H1 (cell line): ENCODE data around the gene OLFML2B. TPM values are rescaled to one million over a fixed set of nuclear protein-coding genes. Genes with fewer than 3 reads are reported as not detected.

Experiments used
- CTCF ChIA-PET: fragments of 300-600 bp; sonication (Branson Sonifier 250); formaldehyde crosslinking; loops from one replicate; lab custom pipeline; 2021; ENCODE audit not compliant: partially characterized antibody; lab: Charles Lee
- POLR2A ChIA-PET: fragments of 300-600 bp; sonication (Branson Sonifier 250); formaldehyde crosslinking; loops from one replicate; lab custom pipeline; 2021; ENCODE audit warnings: inconsistent platforms; ENCODE audit not compliant: partially characterized antibody; lab: Charles Lee
- DNase-seq, 2 experiments: peaks; one replicate each; pipeline versions ENCODE4 v3.0.0 to v3.0.0-alpha.2; 2010 to 2022; ENCODE audit warnings: low spot score in 2 of 2, low read depth in 1 of 2, mixed read lengths in 1 of 2
- FAIRE-seq: peaks from 2 replicates; lab custom pipeline; 2011; peaks lifted over from hg19 to GRCh38; lab: Jason Lieb, UNC
- H2AFZ ChIP-seq: 2 replicates; pipeline ENCODE4 v1.8.1; 2012; ENCODE audit warnings: low read length, inconsistent platforms
- H2AK5ac ChIP-seq: 2 replicates; pipeline ENCODE4 v1.6.1; 2013; ENCODE audit warnings: low read depth, low read length
- H2BK120ac ChIP-seq: replicated peaks from 2 replicates; pipeline ENCODE3; 2013; ENCODE audit warnings: low read depth, low read length, inconsistent platforms
- H2BK12ac ChIP-seq: 2 replicates; pipeline ENCODE4 v1.6.1; 2013; ENCODE audit warnings: low read depth, low read length
- H2BK15ac ChIP-seq: 2 replicates; pipeline ENCODE4 v1.6.1; 2013; ENCODE audit warnings: low read length
- H2BK20ac ChIP-seq: 2 replicates; pipeline ENCODE4 v1.6.1; 2013; ENCODE audit warnings: low read length
- H2BK5ac ChIP-seq: 2 replicates; pipeline ENCODE4 v1.6.1; 2013; ENCODE audit warnings: low read depth, low read length
- H3K14ac ChIP-seq: 2 replicates; pipeline ENCODE4 v1.6.1; 2013; ENCODE audit warnings: inconsistent platforms; ENCODE audit not compliant: insufficient read length
- H3K18ac ChIP-seq: 2 replicates; pipeline ENCODE4 v1.6.1; 2013; ENCODE audit warnings: low read length; ENCODE audit errors: extremely low read depth
- H3K23ac ChIP-seq: 2 replicates; pipeline ENCODE4 v1.6.1; 2013; ENCODE audit warnings: inconsistent platforms; ENCODE audit not compliant: insufficient read length
- H3K23me2 ChIP-seq: 2 replicates; pipeline ENCODE4 v1.6.1; 2013; ENCODE audit warnings: low read depth, low read length
- H3K27ac ChIP-seq: 2 replicates; pipeline ENCODE4 v1.6.1; 2011; ENCODE audit warnings: low read depth, low read length, inconsistent platforms
- H3K27me3 ChIP-seq, 4 experiments: replicated peaks in 1 of 4; 1 replicate in 1 of 4; 2 replicates in 3 of 4; pipeline versions ENCODE4 v1.6.1 to v1.8.1; 2011 to 2013; ENCODE audit warnings: low read length in 3 of 4, mild to moderate bottlenecking in 3 of 4, inconsistent platforms in 2 of 4, mixed read lengths in 2 of 4, moderate library complexity in 1 of 4; ENCODE audit not compliant: control insufficient read depth in 3 of 4, insufficient read depth in 3 of 4; ENCODE audit errors: extremely low read depth in 1 of 4
- H3K36me3 ChIP-seq, 4 experiments: 2 replicates each; pipeline versions ENCODE4 v1.6.1 to v1.8.1; 2011 to 2013; ENCODE audit warnings: mild to moderate bottlenecking in 4 of 4, low read length in 3 of 4, moderate library complexity in 2 of 4, control low read depth in 1 of 4, inconsistent platforms in 1 of 4; ENCODE audit not compliant: insufficient read depth in 4 of 4, control insufficient read depth in 2 of 4
- H3K4ac ChIP-seq: replicated peaks from 2 replicates; pipeline ENCODE3; 2013; ENCODE audit warnings: low read length, low read depth, mixed read lengths, inconsistent platforms; ENCODE audit not compliant: insufficient read length
- H3K4me1 ChIP-seq, 4 experiments: replicated peaks in 1 of 4; 1 replicate in 1 of 4; 2 replicates in 3 of 4; pipeline versions ENCODE4 v1.6.1 to v1.8.1; 2011 to 2013; ENCODE audit warnings: low read length in 3 of 4, inconsistent platforms in 2 of 4, mixed read lengths in 1 of 4; ENCODE audit not compliant: insufficient read depth in 4 of 4, control insufficient read depth in 3 of 4
- H3K4me2 ChIP-seq, 2 experiments: 2 replicates each; pipeline versions ENCODE4 v1.6.1 to v1.8.1; 2011 to 2013; ENCODE audit warnings: low read depth in 2 of 2, low read length in 2 of 2, control low read depth in 1 of 2, inconsistent platforms in 1 of 2, mild to moderate bottlenecking in 1 of 2; ENCODE audit not compliant: insufficient read depth in 1 of 2
- H3K4me3 ChIP-seq, 4 experiments: fragments of 200-600, 300-600 bp in 1 of 4; sonication (generic), shearing (Covaris generic), sonication (Bioruptor Twin) in 1 of 4; 2 replicates each; pipeline versions ENCODE4 v1.5.1 to v1.8.1; 2011 to 2016; ENCODE audit warnings: low read length in 4 of 4, low read depth in 3 of 4, control low read depth in 2 of 4, inconsistent platforms in 2 of 4, mild to moderate bottlenecking in 2 of 4, mixed read lengths in 1 of 4, moderate library complexity in 1 of 4; ENCODE audit not compliant: insufficient read depth in 2 of 4; ENCODE audit errors: extremely low read depth in 1 of 4
- H3K56ac ChIP-seq: replicated peaks from 2 replicates; pipeline ENCODE3; 2013; ENCODE audit warnings: low read depth, mild to moderate bottlenecking, mixed read lengths, low read length, inconsistent platforms; ENCODE audit not compliant: insufficient read length
- H3K79me1 ChIP-seq: 2 replicates; pipeline ENCODE4 v1.6.1; 2013; ENCODE audit warnings: low read depth, low read length, control low read depth
- H3K79me2 ChIP-seq, 2 experiments: 2 replicates each; pipeline versions ENCODE4 v1.6.1 to v1.8.1; 2012 to 2013; ENCODE audit warnings: low read length in 2 of 2, mild to moderate bottlenecking in 2 of 2, inconsistent platforms in 1 of 2; ENCODE audit not compliant: insufficient read depth in 2 of 2, control insufficient read depth in 1 of 2
- H3K9ac ChIP-seq, 4 experiments: replicated peaks in 1 of 4; 1 replicate in 1 of 4; 2 replicates in 3 of 4; pipeline versions ENCODE4 v1.6.1 to v1.8.1; 2011 to 2013; ENCODE audit warnings: low read depth in 3 of 4, low read length in 3 of 4, control low read depth in 2 of 4, mild to moderate bottlenecking in 2 of 4, moderate library complexity in 2 of 4, inconsistent platforms in 1 of 4; ENCODE audit errors: extremely low read depth in 1 of 4
- H3K9me3 ChIP-seq, 2 experiments: 2 replicates each; pipeline versions ENCODE4 v1.6.1 to v1.8.1; 2012 to 2013; ENCODE audit warnings: mild to moderate bottlenecking in 2 of 2, moderate library complexity in 2 of 2, control low read depth in 1 of 2, inconsistent platforms in 1 of 2, low read depth in 1 of 2, low read length in 1 of 2, mixed read lengths in 1 of 2; ENCODE audit not compliant: insufficient read depth in 2 of 2
- H4K20me1 ChIP-seq, 2 experiments: replicated peaks in 1 of 2; 2 replicates each; pipeline versions ENCODE3 to v1.8.1; 2011 to 2013; ENCODE audit warnings: inconsistent platforms in 2 of 2, low read length in 2 of 2, mild to moderate bottlenecking in 1 of 2; ENCODE audit not compliant: insufficient read depth in 2 of 2, control insufficient read depth in 1 of 2
- H4K5ac ChIP-seq: 2 replicates; pipeline ENCODE4 v1.6.1; 2013; ENCODE audit warnings: low read length, low read depth, mixed read lengths, inconsistent platforms; ENCODE audit not compliant: insufficient read length
- H4K8ac ChIP-seq: 2 replicates; pipeline ENCODE4 v1.8.0; 2013; ENCODE audit warnings: mild to moderate bottlenecking, moderate library complexity, low read length, inconsistent platforms; ENCODE audit not compliant: insufficient read depth; ENCODE audit errors: extremely low read depth
- H4K91ac ChIP-seq: replicated peaks from 2 replicates; pipeline ENCODE3; 2013; ENCODE audit warnings: low read length, mixed read lengths, inconsistent platforms; ENCODE audit not compliant: insufficient read length
- ASH2L ChIP-seq: fragments of 200-600, 300-600 bp; sonication (generic); IDR thresholded peaks from one replicate; pipeline ENCODE4 v1.7.1; 2017; ENCODE audit warnings: low read length
- BCL11A ChIP-seq, 2 experiments: IDR thresholded peaks; one replicate each; pipeline ENCODE4 v1.6.1; 2011; ENCODE audit warnings: low read depth in 2 of 2, low read length in 2 of 2, mild to moderate bottlenecking in 2 of 2
- CTBP2 ChIP-seq: IDR thresholded peaks from 2 replicates; pipeline ENCODE4 v1.7.0; 2011; ENCODE audit warnings: borderline replicate concordance, mild to moderate bottlenecking, moderate library complexity, mixed read lengths, low read length; ENCODE audit not compliant: insufficient read depth, insufficient read length
- EZH2 ChIP-seq: fragments of 200-600 bp; sonication (generic); IDR thresholded peaks from 2 replicates; pipeline ENCODE4 v1.7.1; 2012; ENCODE audit warnings: low read depth, mild to moderate bottlenecking, moderate library complexity, low read length, inconsistent platforms; ENCODE audit not compliant: severe bottlenecking
- GTF2F1 ChIP-seq: IDR thresholded peaks from 2 replicates; pipeline ENCODE4 v1.6.1; 2012; ENCODE audit warnings: low read depth, low read length, improper control_type of control experiment, borderline replicate concordance
- JUND ChIP-seq: IDR thresholded peaks from 2 replicates; pipeline ENCODE4 v1.6.1; 2011; ENCODE audit warnings: mild to moderate bottlenecking, improper control_type of control experiment, low read length
- POLR2AphosphoS5 ChIP-seq: IDR thresholded peaks from 2 replicates; pipeline ENCODE4 v1.6.1; 2011; ENCODE audit warnings: low read depth, low read length
- POU5F1 ChIP-seq: IDR thresholded peaks from 2 replicates; pipeline ENCODE4 v1.6.1; 2011; ENCODE audit warnings: low read depth, mild to moderate bottlenecking, low read length, moderate library complexity
- SAP30 ChIP-seq: fragments of 300-600 bp; sonication (generic); IDR thresholded peaks from 2 replicates; pipeline ENCODE4 v1.7.1; 2012; ENCODE audit warnings: low read length, moderate library complexity, mild to moderate bottlenecking, inconsistent platforms; ENCODE audit not compliant: insufficient read depth, insufficient replicate concordance
- SRF ChIP-seq: IDR thresholded peaks from 2 replicates; pipeline ENCODE4 v1.6.1; 2011; ENCODE audit warnings: mild to moderate bottlenecking, low read depth, low read length, moderate library complexity
- SUZ12 ChIP-seq: fragments of 200-600 bp; sonication (generic); IDR thresholded peaks from 2 replicates; pipeline ENCODE4 v1.6.1; 2012; ENCODE audit warnings: mild to moderate bottlenecking, inconsistent platforms, low read length, moderate library complexity, mixed read lengths
- WGBS, 2 experiments: shearing (Covaris generic) in 1 of 2; methylation state at CpG; one replicate each; pipeline versions ENCODE4 v1.1.6 to v1.1.7; 2013 to 2015; ENCODE audit warnings: low lambda C conversion rate in 2 of 2, mixed read lengths in 2 of 2, inconsistent platforms in 1 of 2, low coverage in 1 of 2, missing lambda C conversion rate in 1 of 2; ENCODE audit not compliant: insufficient replicate concordance in 2 of 2, insufficient coverage in 1 of 2, insufficient read length in 1 of 2; ENCODE audit errors: extremely low coverage in 1 of 2, missing lambda C conversion rate in 1 of 2; 5-methylcytosine and 5-hydroxymethylcytosine counted together
- polyA plus RNA-seq, 7 experiments: library from polyadenylated mRNA; depleted of rRNA in 3 of 7; stranded (reverse) in 5 of 7; unstranded in 2 of 7; fragments of >200 nt in 5 of 7; fragments of 200-250 nt in 2 of 7; gene quantifications; 1 replicate in 5 of 7; 2 replicates in 1 of 7; 4 replicates in 1 of 7; pipeline versions ENCODE4 v1.2.1 to v1.2.3, GENCODE V29; 2011 to 2013; ENCODE audit warnings: missing spikeins in 2 of 7, mixed read lengths in 2 of 7
- total RNA-seq: library from RNA; stranded (reverse); fragmentation: NEBNext Ultra II Directional; extraction: Animal tissue kit (Norgen Biotek cat#: 25700); gene quantifications from 2 replicates; pipeline ENCODE4 v1.2.1, GENCODE V29; 2021
- TF ChIP-seq, protein P1 (sequence below): IDR thresholded peaks from 2 replicates; pipeline ENCODE4 v1.6.1; 2012; ENCODE audit warnings: inconsistent platforms

OLFML2B gene
- total and polyA plus RNA-seq, 2 of the 8 experiments (the other 6 are each of a cell fraction or from before 2014, with no cell fraction given), result 6.5 to 10.4 TPM

DNA sequence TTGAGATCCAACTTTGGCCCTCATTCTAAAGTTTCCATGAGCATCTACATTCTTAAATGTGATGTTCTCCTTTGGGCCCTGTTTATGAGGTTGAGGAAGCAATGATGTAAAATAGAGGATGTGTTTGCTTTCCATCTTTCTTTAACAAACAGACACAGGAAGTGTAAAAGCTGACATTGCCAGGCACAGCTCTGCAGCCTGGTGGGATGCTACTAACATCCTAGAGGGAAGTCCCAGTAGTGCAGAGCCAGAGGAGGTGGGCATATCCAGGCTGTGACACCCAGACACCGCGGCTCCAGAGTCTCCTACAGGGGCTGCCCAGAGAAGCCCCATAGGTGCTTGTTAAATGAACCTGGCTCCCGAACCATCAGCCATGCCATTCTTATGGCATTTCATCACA, 16.2 kb downstream of the OLFML2B start:
- no peaks in the 10 kb centered on the region for H3K79me1 ChIP-seq
- H3K18ac ChIP-seq, result no peak overlapping the region
- H3K4me2 ChIP-seq, result no peak overlapping the region
- H2BK120ac ChIP-seq, result no peak overlapping the region
- no peaks in the 10 kb centered on the region for H3K23me2 ChIP-seq
- CTCF ChIA-PET, result interaction anchor here (0.8 to 1.6 kb wide), 4 partner anchors 11 to 215 kb away, joined by 3 to 6 read pairs (median 4); partner anchors contain the start of gene OLFML2B
- no peak overlapping the region for H2BK20ac ChIP-seq
- no peak overlapping the region for H2BK12ac ChIP-seq
- H3K27ac ChIP-seq, result no peak overlapping the region
- peaks cover 2 to 4% (median 3%) of the 10 kb centered on the region in 4 experiments; a peak in 3 of 7 replicates for H3K4me1 ChIP-seq
- H3K14ac ChIP-seq, result no peak overlapping the region
- no peak overlapping the region for H2AFZ ChIP-seq
- H4K8ac ChIP-seq, result no peak overlapping the region
- no peaks in the 10 kb centered on the region for H3K36me3 ChIP-seq
- no peaks in the 10 kb centered on the region for H4K20me1 ChIP-seq
- H3K9me3 ChIP-seq, result no peaks in the 10 kb centered on the region
- H2BK5ac ChIP-seq, result no peak overlapping the region
- no peak overlapping the region for H3K4me3 ChIP-seq
- POLR2A ChIA-PET, result no interaction called here
- H2BK15ac ChIP-seq, result no peak overlapping the region
- H3K27me3 ChIP-seq, result no peaks in the 10 kb centered on the region
- H3K79me2 ChIP-seq, result no peaks in the 10 kb centered on the region
- no peak for DNase-seq
- H3K56ac ChIP-seq, result no peak overlapping the region
- H2AK5ac ChIP-seq, result no peak overlapping the region
- no peak overlapping the region for H3K4ac ChIP-seq
- H3K23ac ChIP-seq, result no peak overlapping the region
- H4K5ac ChIP-seq, result no peak overlapping the region
- no peak overlapping the region for H4K91ac ChIP-seq
- 82% methylated on average over 3 of the region's 3 CpGs; no CpG with 5 or more reads in 1 of the 2 experiments for WGBS, 2 experiments
- FAIRE-seq, result no peak
- H3K9ac ChIP-seq, result no peak overlapping the region
- TF ChIP-seq EZH2 (no peak), POU5F1 (no peak), BCL11A (IDR thresholded peaks at IDR 0.05; ENCODE audit: low read depth in 2 of 2, low read length in 2 of 2) (no peak), JUND (no peak), CTBP2 (no peak), ASH2L (no peak), GTF2F1 (no peak), SRF (no peak), SAP30 (no peak), SUZ12 (no peak), POLR2AphosphoS5 (no peak)
- TF ChIP-seq, protein P1, sequence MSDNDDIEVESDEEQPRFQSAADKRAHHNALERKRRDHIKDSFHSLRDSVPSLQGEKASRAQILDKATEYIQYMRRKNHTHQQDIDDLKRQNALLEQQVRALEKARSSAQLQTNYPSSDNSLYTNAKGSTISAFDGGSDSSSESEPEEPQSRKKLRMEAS, result no peak
